HEK293 (cell line): ENCODE measurements around the gene PTX4.

Experiments
- CTCF ChIA-PET: fragments of 350-600 bp; formaldehyde crosslinking; extraction: SDS; loops from one replicate; lab custom pipeline; 2021; ENCODE audit warnings: antibody characterized with exemption; lab: Yijun Ruan, JAX
- POLR2A ChIA-PET: fragments of 300-600 bp; formaldehyde crosslinking; extraction: SDS; loops from one replicate; lab custom pipeline; 2020; ENCODE audit warnings: antibody characterized with exemption, inconsistent platforms; lab: Yijun Ruan, JAX
- H3K27ac ChIP-seq: fragments of 200-500 bp; sonication (Bioruptor generic); 2 replicates; pipeline ENCODE4 v1.5.1; 2014; ENCODE audit warnings: low read depth, low read length, control low read depth, inconsistent platforms; ENCODE audit errors: extremely low read depth
- H3K36me3 ChIP-seq, 2 experiments: fragments of 200-500 bp in 1 of 2; sonication (Bioruptor generic) in 1 of 2; 1 replicate in 1 of 2; 2 replicates in 1 of 2; pipeline ENCODE4 v1.5.1; 2014 to 2017; ENCODE audit warnings: inconsistent platforms in 2 of 2, low read length in 2 of 2; ENCODE audit not compliant: control insufficient read depth in 2 of 2, insufficient read depth in 1 of 2
- H3K4me1 ChIP-seq: fragments of 200-500 bp; sonication (Bioruptor generic); 2 replicates; pipeline ENCODE4 v1.5.1; 2014; ENCODE audit warnings: mild to moderate bottlenecking, low read length, inconsistent platforms; ENCODE audit not compliant: control insufficient read depth, insufficient read depth
- H3K4me3 ChIP-seq: 2 replicates; pipeline ENCODE4 v1.5.1; 2011; ENCODE audit warnings: low read depth, mild to moderate bottlenecking, control low read depth, low read length, moderate library complexity
- H3K9me3 ChIP-seq: fragments of 200-500 bp; sonication (Bioruptor generic); 2 replicates; pipeline ENCODE4 v1.5.1; 2014; ENCODE audit warnings: low read depth, low read length, inconsistent platforms; ENCODE audit not compliant: control insufficient read depth, insufficient read depth
- HOXC10 ChIP-seq: sonication (generic); formaldehyde crosslinking; IDR thresholded peaks from 2 replicates; pipeline ENCODE4 v1.8.1; 2023; ENCODE audit warnings: mild to moderate bottlenecking, missing genetic modification reagents
- KLF8 ChIP-seq: fragments of 450-650 bp; formaldehyde crosslinking; IDR thresholded peaks from 2 replicates; pipeline ENCODE4 v1.5.1; 2016; ENCODE audit warnings: missing biosample characterization, missing genetic modification characterization
- MZF1 ChIP-seq: fragments of 450-650 bp; formaldehyde crosslinking; IDR thresholded peaks from 2 replicates; pipeline ENCODE4 v1.5.1; 2017; ENCODE audit warnings: missing biosample characterization, missing genetic modification characterization, borderline replicate concordance
- YY2 ChIP-seq: fragments of 450-650 bp; formaldehyde crosslinking; IDR thresholded peaks from 2 replicates; pipeline ENCODE4 v1.5.1; 2016; ENCODE audit warnings: missing biosample characterization, missing genetic modification characterization
- ZBTB8A ChIP-seq: fragments of 450-650 bp; formaldehyde crosslinking; IDR thresholded peaks from 2 replicates; pipeline ENCODE4 v1.5.1; 2016; ENCODE audit warnings: missing biosample characterization, missing genetic modification characterization
- ZFP41 ChIP-seq: fragments of 450-650 bp; formaldehyde crosslinking; IDR thresholded peaks from 2 replicates; pipeline ENCODE4 v1.5.1; 2016; ENCODE audit warnings: missing biosample characterization, missing genetic modification characterization, borderline replicate concordance
- ZNF169 ChIP-seq: fragments of 450-650 bp; formaldehyde crosslinking; IDR thresholded peaks from 2 replicates; pipeline ENCODE4 v1.5.1; 2016; ENCODE audit warnings: missing biosample characterization, missing genetic modification characterization
- ZNF239 ChIP-seq: fragments of 450-650 bp; formaldehyde crosslinking; IDR thresholded peaks from 2 replicates; pipeline ENCODE4 v1.5.1; 2016; ENCODE audit warnings: missing biosample characterization, missing genetic modification characterization
- ZNF24 ChIP-seq: fragments of 450-650 bp; formaldehyde crosslinking; IDR thresholded peaks from 2 replicates; pipeline ENCODE4 v1.5.1; 2016; ENCODE audit warnings: missing biosample characterization, missing genetic modification characterization
- ZNF292 ChIP-seq: fragments of 450-650 bp; formaldehyde crosslinking; IDR thresholded peaks from 2 replicates; pipeline ENCODE4 v1.5.1; 2016; ENCODE audit warnings: low read depth, missing biosample characterization, missing genetic modification characterization, borderline replicate concordance
- ZNF302 ChIP-seq: fragments of 450-650 bp; formaldehyde crosslinking; IDR thresholded peaks from 2 replicates; pipeline ENCODE4 v1.5.1; 2016; ENCODE audit warnings: missing biosample characterization, missing genetic modification characterization, low read depth
- ZNF423 ChIP-seq: fragments of 450-650 bp; formaldehyde crosslinking; IDR thresholded peaks from 2 replicates; pipeline ENCODE4 v1.5.1; 2016; ENCODE audit warnings: missing biosample characterization, missing genetic modification characterization
- ZNF558 ChIP-seq: fragments of 450-650 bp; formaldehyde crosslinking; IDR thresholded peaks from 2 replicates; pipeline ENCODE4 v1.5.1; 2016; ENCODE audit warnings: missing biosample characterization, missing genetic modification characterization
- ZNF561 ChIP-seq: fragments of 450-650 bp; IDR thresholded peaks from 2 replicates; pipeline ENCODE4 v1.5.1; 2018; ENCODE audit warnings: missing biosample characterization, missing genetic modification characterization, borderline replicate concordance
- ZNF571 ChIP-seq: fragments of 450-650 bp; formaldehyde crosslinking; IDR thresholded peaks from 2 replicates; pipeline ENCODE4 v1.5.0; 2017; ENCODE audit warnings: missing biosample characterization, missing genetic modification characterization
- ZNF660 ChIP-seq: fragments of 450-650 bp; IDR thresholded peaks from 2 replicates; pipeline ENCODE4 v1.5.1; 2018; ENCODE audit warnings: missing biosample characterization, mild to moderate bottlenecking, missing genetic modification characterization
- ZNF670 ChIP-seq: fragments of 450-650 bp; formaldehyde crosslinking; IDR thresholded peaks from 2 replicates; pipeline ENCODE4 v1.5.1; 2016; ENCODE audit warnings: missing biosample characterization, missing genetic modification characterization, low read depth
- ZNF776 ChIP-seq: fragments of 450-650 bp; formaldehyde crosslinking; IDR thresholded peaks from 2 replicates; pipeline ENCODE4 v1.5.0; 2017; ENCODE audit warnings: missing biosample characterization, missing genetic modification characterization, borderline replicate concordance
- ZNF830 ChIP-seq: fragments of 450-650 bp; IDR thresholded peaks from 2 replicates; pipeline ENCODE4 v1.5.0; 2018; ENCODE audit warnings: missing biosample characterization, missing genetic modification characterization, low read depth, mild to moderate bottlenecking, moderate library complexity
- ZNF843 ChIP-seq: fragments of 450-650 bp; formaldehyde crosslinking; IDR thresholded peaks from 2 replicates; pipeline ENCODE4 v1.5.1; 2016; ENCODE audit warnings: missing biosample characterization, missing genetic modification characterization
- TF ChIP-seq, protein P1 (sequence below): fragments of 450-650 bp; formaldehyde crosslinking; IDR thresholded peaks from 2 replicates; pipeline ENCODE4 v1.5.1; 2017; ENCODE audit warnings: missing biosample characterization, missing genetic modification characterization
- TF ChIP-seq, protein P2 (sequence below): fragments of 450-650 bp; formaldehyde crosslinking; IDR thresholded peaks from 2 replicates; pipeline ENCODE4 v1.5.1; 2016; ENCODE audit warnings: missing biosample characterization, missing genetic modification characterization, low read depth
- TF ChIP-seq, protein P3 (sequence below): fragments of 450-650 bp; formaldehyde crosslinking; conservative IDR thresholded peaks from 2 replicates; pipeline ENCODE4 v1.5.1; 2016; ENCODE audit warnings: low read depth, missing biosample characterization, missing genetic modification characterization

Gene PTX4

DNA sequence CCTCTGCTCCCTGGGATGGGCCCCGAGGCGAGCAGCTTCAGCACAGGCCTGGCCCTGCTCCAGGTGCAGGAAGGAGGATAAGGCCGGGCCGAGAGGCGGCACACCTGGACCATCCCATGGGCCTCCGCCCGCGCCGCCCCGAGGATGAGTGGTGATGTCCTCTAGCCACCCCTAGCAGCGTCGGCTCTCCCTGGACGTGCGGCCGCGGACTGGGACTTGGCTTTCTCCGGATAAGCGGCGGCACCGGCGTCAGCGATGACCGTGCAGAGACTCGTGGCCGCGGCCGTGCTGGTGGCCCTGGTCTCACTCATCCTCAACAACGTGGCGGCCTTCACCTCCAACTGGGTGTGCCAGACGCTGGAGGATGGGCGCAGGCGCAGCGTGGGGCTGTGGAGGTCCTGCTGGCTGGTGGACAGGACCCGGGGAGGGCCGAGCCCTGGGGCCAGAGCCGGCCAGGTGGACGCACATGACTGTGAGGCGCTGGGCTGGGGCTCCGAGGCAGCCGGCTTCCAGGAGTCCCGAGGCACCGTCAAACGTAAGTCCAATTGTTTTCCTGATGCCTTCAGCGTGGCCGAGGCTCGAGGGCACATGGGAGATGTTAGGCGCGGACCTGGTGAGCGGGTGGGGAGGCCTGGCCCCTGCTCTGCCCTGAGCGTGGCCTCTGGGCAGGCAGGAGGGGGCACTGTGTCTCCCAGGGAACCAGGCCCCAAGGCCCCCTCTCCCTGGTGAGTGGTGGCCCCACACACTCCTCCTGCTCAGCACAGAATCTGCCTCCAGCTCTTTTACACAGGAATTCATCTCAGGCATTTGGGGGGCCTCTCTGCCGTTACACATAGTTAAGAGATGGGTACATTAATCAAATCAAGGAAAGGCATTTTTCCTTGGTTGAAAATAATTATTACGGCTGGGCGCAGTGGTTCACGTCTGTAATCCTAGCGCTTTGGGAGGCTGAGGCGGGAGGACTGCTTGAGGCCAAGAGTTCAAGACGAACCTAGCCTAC lies 45.6 kb upstream of the PTX4 start:
- POLR2A ChIA-PET: no interaction called here

DNA sequence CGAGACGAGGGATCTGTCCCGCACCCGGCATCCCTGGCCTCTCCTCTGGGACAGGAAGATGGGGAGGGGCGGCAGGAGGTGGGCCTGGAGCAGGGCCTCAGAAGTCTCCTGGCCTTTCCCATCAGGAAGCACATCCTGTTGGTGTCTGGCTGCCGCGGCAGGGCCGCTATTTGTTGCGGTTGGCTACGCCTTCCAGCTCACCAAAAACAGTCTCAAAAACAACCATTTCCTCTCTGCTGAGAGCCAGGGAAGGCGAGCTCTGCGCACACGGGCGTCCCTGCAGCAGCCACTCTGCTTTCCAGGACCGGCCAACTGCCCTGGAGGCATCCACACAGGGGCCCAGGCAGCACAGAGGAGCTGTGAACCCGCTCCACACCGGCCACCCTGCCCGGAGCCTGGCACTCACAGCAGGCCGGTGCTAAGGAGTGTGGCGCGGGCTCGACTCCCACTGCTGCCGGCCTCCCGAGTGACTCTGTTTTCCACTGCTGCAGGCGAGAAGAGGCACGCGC lies 44.8 kb upstream of the PTX4 start, which contains the start of gene TMEM204:
Gene TMEM204 (plus strand): TSS at position 224 of the 509 bp plus-strand sequence. CDS start 610 bp downstream, outside the sequence.
- no peaks in the 10 kb centered on the region for H3K4me1 ChIP-seq
- no peak within 1 kb of the TSS for H3K4me3 ChIP-seq
- H3K36me3 ChIP-seq: no peaks in the 10 kb centered on the region
- TF ChIP-seq ZNF776 (tag by site-specific recombination) (no peak), ZNF302 (tag by site-specific recombination) (no peak), ZNF561 (tag by site-specific recombination) (no peak), YY2 (tag by site-specific recombination) (no peak), ZNF670 (no peak), HOXC10 (CRISPR knock-in tag) (no peak), ZNF571 (no peak), ZBTB8A (tag by site-specific recombination) (no peak), ZNF558 (tag by site-specific recombination) (no peak)
- TF ChIP-seq, protein P1, sequence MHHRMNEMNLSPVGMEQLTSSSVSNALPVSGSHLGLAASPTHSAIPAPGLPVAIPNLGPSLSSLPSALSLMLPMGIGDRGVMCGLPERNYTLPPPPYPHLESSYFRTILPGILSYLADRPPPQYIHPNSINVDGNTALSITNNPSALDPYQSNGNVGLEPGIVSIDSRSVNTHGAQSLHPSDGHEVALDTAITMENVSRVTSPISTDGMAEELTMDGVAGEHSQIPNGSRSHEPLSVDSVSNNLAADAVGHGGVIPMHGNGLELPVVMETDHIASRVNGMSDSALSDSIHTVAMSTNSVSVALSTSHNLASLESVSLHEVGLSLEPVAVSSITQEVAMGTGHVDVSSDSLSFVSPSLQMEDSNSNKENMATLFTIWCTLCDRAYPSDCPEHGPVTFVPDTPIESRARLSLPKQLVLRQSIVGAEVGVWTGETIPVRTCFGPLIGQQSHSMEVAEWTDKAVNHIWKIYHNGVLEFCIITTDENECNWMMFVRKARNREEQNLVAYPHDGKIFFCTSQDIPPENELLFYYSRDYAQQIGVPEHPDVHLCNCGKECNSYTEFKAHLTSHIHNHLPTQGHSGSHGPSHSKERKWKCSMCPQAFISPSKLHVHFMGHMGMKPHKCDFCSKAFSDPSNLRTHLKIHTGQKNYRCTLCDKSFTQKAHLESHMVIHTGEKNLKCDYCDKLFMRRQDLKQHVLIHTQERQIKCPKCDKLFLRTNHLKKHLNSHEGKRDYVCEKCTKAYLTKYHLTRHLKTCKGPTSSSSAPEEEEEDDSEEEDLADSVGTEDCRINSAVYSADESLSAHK (tag by site-specific recombination): no peak
- TF ChIP-seq, protein P2, sequence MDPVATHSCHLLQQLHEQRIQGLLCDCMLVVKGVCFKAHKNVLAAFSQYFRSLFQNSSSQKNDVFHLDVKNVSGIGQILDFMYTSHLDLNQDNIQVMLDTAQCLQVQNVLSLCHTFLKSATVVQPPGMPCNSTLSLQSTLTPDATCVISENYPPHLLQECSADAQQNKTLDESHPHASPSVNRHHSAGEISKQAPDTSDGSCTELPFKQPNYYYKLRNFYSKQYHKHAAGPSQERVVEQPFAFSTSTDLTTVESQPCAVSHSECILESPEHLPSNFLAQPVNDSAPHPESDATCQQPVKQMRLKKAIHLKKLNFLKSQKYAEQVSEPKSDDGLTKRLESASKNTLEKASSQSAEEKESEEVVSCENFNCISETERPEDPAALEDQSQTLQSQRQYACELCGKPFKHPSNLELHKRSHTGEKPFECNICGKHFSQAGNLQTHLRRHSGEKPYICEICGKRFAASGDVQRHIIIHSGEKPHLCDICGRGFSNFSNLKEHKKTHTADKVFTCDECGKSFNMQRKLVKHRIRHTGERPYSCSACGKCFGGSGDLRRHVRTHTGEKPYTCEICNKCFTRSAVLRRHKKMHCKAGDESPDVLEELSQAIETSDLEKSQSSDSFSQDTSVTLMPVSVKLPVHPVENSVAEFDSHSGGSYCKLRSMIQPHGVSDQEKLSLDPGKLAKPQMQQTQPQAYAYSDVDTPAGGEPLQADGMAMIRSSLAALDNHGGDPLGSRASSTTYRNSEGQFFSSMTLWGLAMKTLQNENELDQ (tag by site-specific recombination): no peak
- TF ChIP-seq, protein P3, sequence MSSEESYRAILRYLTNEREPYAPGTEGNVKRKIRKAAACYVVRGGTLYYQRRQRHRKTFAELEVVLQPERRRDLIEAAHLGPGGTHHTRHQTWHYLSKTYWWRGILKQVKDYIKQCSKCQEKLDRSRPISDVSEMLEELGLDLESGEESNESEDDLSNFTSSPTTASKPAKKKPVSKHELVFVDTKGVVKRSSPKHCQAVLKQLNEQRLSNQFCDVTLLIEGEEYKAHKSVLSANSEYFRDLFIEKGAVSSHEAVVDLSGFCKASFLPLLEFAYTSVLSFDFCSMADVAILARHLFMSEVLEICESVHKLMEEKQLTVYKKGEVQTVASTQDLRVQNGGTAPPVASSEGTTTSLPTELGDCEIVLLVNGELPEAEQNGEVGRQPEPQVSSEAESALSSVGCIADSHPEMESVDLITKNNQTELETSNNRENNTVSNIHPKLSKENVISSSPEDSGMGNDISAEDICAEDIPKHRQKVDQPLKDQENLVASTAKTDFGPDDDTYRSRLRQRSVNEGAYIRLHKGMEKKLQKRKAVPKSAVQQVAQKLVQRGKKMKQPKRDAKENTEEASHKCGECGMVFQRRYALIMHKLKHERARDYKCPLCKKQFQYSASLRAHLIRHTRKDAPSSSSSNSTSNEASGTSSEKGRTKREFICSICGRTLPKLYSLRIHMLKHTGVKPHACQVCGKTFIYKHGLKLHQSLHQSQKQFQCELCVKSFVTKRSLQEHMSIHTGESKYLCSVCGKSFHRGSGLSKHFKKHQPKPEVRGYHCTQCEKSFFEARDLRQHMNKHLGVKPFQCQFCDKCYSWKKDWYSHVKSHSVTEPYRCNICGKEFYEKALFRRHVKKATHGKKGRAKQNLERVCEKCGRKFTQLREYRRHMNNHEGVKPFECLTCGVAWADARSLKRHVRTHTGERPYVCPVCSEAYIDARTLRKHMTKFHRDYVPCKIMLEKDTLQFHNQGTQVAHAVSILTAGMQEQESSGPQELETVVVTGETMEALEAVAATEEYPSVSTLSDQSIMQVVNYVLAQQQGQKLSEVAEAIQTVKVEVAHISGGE (tag by site-specific recombination): no peak
- ChIA-PET POLR2A (no interaction called here), CTCF (no interaction called here)
- no peak within 1 kb of the TSS for H3K27ac ChIP-seq
- no peaks in the 10 kb centered on the region for H3K9me3 ChIP-seq

More for the DNA sequence above, 45.6 kb upstream of the PTX4 start:
- CTCF ChIA-PET: no interaction called here
- H3K36me3 ChIP-seq: no peaks in the 10 kb centered on the region
- H3K9me3 ChIP-seq: no peaks in the 10 kb centered on the region
- H3K4me1 ChIP-seq: no peaks in the 10 kb centered on the region
- no peak overlapping the region for H3K27ac ChIP-seq
- no peak for TF ChIP-seq ZNF292 (tag by site-specific recombination)
- TF ChIP-seq, protein P1 (tag by site-specific recombination): no peak
- no peak for TF ChIP-seq MZF1 (tag by site-specific recombination)
- TF ChIP-seq ZNF24: no peak
- no peak for TF ChIP-seq ZFP41 (tag by site-specific recombination)
- TF ChIP-seq KLF8 (tag by site-specific recombination): no peak
- no peak for TF ChIP-seq ZNF843 (tag by site-specific recombination)
- TF ChIP-seq ZNF239 (tag by site-specific recombination): no peak
- TF ChIP-seq ZNF423: no peak
- no peak for TF ChIP-seq ZNF660 (tag by site-specific recombination)
- TF ChIP-seq ZNF169: no peak
- TF ChIP-seq ZNF830: no peak
- no peak overlapping the region for H3K4me3 ChIP-seq
